Neural progenitor cell (in vitro differentiated cells): ENCODE results near the gene GABRR1.

Experiments used
- CTCF ChIP-seq: fragments of 200-600 bp; sonication (generic); IDR thresholded peaks from 2 replicates; pipeline ENCODE4 v1.5.1; 2017; ENCODE audit warnings: antibody characterized with exemption, mild to moderate bottlenecking
- EZH2 ChIP-seq: fragments of 200-600 bp; sonication (generic); IDR thresholded peaks from 2 replicates; pipeline ENCODE4 v1.6.1; 2017; ENCODE audit warnings: antibody characterized with exemption, mild to moderate bottlenecking, moderate library complexity

- no peak for TF ChIP-seq EZH2
- TF ChIP-seq CTCF: no peak
Observed at GRCh38 chr6:89258912-89259311, 41.8 kb upstream of the GABRR1 start.
